ENCODE measurements around the gene PIEZO1.

PIEZO1 gene

DNA sequence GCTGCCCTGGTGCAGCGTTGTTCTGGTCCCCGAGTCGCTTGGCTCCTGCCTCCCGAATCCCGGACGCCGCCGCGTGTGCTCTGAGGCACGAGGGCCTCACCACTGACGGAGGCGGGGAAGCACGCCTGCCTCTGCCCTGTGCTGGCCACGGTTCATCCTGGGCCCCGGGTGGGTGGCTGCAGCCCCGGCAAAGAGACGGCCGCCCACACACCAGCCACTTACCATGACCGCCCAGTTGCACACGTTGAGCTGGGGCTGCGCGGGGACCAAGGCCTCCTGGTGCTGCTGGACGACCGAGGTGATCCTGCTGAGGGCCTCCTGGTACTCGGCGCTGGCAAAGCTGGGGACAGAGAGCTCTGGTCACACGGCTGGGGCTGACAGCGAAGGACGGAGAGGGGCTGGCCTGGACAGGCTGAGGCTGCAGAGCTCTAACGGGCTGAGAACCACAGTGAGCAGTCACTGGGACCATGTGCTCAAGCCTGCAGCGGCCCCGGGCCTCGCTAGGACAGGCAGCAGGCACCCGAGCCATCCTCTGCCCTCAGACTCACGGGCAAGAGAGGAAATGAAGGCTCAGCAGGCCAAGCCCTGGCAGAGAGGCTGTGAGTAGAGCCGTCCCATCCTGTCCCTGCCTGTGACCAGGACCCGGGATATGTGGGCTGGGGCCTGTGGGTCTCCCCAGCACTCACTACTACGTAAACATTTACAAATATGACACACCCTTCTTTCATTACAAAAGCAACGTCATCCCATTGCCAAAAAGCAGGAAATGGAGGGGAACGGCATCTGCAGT lies 33.0 kb upstream of the PIEZO1 start:
- no peak overlapping the region for H3K4me3 ChIP-seq (ENCODE audit: low read length)
- no peak for DNase-seq (ENCODE audit: low read depth, low spot score)

DNA sequence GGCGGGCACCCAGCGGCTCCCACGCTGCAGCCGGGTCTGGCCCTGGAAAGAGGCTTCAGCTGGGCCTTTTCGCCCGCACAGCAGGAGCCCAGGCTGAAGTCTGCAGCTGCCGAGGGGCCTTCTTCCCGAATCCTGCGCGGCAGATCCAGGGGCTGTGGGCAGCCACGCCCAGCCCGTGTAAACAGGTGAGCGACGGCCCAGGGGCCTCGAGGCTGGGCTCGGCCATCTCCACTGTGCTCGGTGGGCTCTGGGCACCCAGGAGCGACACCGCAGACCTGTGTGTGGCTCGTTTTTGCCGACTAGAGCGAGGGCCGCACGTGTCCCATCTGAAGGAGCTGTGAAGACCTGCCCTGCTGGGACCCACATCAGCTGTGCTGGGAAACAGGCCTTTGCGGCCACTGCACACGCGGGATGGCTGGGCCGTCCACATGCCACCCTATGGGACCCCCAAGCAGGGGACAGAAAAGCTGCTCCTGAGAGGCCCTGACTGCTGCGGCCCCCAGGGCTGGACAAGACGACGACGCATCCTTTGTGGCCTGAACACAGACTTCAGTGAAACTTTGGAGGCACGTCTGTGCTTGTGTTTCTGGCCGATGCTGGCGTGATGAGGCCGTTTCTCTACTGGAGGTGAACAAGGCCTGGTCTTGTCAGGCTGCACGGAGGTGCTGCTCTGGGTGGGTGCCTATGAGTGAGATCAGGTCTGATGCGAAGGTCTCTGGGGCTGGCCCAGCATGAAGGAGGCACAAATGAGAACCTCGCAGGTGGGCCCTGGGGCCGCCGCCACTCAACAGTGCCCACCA lies 31.9 kb upstream of the PIEZO1 start:
- no peak for DNase-seq (ENCODE audit: low read depth, low spot score)
- no peak overlapping the region for H3K4me3 ChIP-seq (ENCODE audit: low read length)

DNA sequence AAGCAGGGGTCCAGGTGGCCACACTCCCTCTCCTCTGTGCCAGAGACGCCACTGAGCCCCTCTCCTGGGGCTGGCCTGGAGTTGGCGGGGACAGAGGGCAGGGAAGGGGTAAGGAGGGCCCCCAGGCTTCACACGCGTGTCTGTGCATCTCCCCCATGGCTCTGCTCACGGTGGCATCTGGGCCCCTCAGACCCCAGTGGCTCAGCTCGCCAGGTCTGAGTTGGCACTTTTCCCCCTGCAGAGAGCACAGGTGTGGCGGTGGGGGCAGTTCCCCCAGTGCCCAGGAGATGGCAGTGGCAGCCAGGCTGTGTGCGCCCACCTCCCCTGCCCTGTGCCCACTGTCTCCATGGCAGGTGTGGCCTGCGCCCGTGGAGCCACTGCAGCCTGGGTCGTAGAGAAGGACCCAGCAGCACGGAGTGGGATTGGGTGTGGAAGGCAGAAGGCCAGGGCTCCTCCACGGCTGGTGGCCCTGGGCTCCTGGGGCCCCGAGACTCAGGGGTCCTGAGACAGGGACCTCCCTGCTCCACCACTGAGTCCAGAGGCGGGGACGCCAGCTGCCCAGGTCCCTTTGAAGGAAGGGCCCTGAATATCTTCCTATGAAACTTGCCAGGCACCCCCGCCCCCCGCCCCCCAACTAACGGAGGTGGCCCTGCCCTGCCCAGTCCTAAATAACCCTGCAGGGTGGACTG lies 31.0 kb upstream of the PIEZO1 start:
- H3K4me3 ChIP-seq (ENCODE audit: low read length): no peak overlapping the region
- DNase-seq (ENCODE audit: low read depth, low spot score): peak; percentile 28

DNA sequence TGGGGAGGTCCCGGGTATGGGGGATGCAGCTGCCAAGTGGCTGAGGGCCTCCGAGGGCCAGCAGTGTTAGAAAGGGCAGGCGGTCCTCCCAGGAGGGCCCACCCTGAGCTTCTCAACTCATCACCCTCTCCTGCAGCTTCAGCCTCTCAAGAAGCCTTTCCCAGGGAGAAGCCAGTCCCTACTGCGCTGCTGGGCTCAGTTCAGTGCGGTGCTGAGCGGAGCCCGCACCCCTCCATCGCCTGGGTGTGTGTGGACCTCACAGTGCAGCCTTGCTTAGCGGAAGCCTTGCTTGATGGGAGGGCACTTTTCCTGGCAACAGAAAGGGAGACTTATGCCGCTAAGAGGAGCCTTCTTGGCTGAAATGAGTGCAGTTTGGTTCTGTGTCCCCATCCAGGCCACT lies 30.2 kb upstream of the PIEZO1 start:
- no peak for DNase-seq (ENCODE audit: low read depth, low spot score)
- H3K4me3 ChIP-seq (ENCODE audit: low read length): no peak overlapping the region

DNA sequence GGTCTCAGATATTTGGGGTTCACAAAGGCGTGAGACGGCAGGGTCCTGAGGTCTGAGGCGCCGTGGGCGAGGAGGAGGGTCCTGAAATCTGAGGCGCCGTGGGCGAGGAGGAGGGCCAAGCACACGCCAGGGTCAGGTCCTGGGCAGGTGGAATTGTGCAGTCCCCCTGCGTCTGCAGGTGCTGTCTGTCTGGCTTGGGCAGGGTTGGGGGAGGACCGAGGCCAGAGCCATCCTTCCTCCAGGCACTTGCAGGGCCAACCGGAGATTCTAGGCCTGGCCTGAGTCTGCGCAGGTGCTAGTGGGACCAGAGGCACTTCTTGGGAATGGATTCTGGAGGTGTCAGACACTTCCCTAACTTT lies 29.1 kb upstream of the PIEZO1 start:
- DNase-seq (ENCODE audit: low read depth, low spot score): no peak
- no peak overlapping the region for H3K4me3 ChIP-seq (ENCODE audit: low read length)

DNA sequence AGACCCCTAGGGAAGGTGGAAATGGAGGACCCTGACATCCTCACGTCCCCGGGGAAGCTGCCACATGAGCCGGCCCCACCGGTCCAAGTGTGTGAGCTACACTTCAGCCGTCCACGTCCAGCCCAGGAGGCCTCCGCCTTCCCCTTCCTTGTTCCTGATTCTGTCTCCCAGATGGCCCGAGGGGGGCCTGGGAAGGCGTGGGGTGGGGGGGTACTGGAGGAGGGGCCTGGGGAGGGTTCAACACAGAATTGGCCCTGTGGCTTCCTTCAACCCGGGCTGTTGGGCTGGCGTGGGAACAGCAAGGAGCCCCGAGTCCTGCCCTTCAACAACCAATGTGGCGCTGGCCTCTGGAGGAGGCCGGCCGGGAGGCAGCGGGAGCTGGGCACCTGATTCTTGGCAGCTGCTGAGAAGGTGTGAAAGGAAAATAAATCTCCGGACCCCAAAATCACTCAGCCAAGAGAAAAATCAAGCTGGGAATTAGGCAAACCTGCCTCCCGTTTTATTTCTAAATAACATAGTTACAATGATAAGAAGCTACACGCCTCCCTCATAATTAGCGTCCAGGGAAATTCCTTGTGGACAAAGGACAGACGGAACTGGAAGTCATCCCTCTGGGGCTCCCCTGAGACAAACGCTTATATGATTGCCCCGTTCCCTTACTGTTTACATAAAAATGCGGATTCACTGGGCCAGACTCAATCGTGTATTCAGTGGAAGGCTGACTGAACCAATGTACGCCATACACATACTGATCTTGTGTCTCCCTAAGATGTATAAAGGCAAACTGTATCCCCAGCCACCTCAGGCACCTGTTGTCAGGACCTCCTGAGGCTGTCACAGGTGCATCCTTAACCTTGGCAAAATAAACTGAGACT lies 28.5 kb upstream of the PIEZO1 start:
- DNase-seq (ENCODE audit: low read depth, low spot score): no peak
- no peak overlapping the region for H3K4me3 ChIP-seq (ENCODE audit: low read length)

DNA sequence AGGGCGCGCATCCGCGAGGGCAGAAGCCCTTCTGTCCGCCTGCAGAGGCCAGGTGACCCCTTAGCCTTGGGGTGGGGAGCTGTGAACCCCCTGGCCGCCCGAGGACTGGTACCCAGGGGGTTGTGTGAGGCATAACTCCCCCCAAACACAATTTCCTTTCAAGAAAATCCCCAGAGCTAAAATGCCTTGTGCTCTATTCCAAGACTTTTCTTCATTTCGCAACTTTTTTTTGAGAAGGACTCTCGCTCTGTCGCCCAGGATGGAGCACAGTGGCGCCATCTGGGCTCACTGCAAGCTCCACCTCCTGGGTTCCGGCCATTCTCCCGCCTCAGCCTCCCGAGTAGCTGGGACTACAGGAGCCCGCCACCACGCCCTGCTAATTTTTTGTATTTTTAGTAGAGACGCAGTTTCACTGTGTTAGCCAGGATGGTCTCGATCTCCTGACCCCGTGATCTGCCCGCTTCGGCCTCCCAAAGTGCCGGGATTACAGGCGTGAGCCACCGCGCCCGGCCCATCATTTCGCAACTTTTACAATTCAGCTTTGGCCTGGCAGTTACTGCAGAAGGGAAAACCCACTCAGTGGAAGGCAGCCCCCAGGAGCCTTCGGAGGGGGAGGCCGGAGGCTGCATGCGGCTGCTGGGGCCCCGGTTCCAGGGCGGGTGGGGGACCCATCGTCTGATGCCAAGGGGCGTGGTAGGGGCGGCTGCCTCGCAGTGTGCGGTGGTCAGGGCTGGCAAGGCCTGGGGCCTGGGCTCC lies 27.7 kb upstream of the PIEZO1 start:
- DNase-seq (ENCODE audit: low read depth, low spot score): no peak
- peak overlapping the region; percentile 85 for H3K4me3 ChIP-seq (ENCODE audit: low read length)

DNA sequence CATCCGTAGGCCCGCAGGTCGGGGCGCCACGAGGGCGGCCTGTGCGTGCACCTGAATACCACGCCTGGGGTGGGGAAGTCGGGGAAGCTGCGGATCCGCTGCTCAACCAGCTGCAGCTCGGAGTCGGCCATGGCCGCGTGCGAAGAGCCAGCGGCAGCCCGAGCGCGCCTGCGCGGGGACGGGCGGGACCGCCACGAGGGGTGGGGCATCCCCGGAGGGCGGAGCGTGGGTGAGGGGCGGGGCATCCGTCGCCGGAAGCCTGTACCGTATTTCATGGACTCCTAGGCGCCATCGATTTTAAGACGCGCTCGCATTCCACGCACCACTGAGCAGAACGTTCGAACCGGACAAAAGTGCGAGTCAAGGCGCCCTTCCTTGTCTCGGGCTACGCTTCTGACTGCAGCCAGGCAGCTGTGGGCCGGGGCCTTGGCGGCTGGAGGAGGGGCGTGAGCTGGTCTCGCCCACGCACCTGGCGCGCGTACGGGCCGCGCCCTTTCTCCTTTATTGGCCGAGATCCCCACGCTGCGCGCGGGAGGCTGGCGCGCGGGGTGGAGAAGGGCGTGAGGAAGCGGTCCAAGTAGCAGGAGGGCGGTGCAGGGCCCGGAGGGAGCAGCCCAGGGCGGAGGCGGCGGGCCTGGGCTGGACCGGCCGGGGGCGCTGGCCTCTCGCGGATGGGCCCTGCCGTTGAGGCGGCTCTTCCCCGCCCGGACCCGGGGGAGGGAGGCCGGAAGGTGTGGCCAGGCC lies 26.9 kb upstream of the PIEZO1 start, which contains the start of gene APRT:
Gene APRT, minus strand, starts transcription at position 160 of the 744 bp plus-strand sequence. Its CDS starts 29 bp downstream, at position 131.
- H3K4me3 ChIP-seq (ENCODE audit: low read length): peak within 1 kb of the TSS; percentile 85

DNA sequence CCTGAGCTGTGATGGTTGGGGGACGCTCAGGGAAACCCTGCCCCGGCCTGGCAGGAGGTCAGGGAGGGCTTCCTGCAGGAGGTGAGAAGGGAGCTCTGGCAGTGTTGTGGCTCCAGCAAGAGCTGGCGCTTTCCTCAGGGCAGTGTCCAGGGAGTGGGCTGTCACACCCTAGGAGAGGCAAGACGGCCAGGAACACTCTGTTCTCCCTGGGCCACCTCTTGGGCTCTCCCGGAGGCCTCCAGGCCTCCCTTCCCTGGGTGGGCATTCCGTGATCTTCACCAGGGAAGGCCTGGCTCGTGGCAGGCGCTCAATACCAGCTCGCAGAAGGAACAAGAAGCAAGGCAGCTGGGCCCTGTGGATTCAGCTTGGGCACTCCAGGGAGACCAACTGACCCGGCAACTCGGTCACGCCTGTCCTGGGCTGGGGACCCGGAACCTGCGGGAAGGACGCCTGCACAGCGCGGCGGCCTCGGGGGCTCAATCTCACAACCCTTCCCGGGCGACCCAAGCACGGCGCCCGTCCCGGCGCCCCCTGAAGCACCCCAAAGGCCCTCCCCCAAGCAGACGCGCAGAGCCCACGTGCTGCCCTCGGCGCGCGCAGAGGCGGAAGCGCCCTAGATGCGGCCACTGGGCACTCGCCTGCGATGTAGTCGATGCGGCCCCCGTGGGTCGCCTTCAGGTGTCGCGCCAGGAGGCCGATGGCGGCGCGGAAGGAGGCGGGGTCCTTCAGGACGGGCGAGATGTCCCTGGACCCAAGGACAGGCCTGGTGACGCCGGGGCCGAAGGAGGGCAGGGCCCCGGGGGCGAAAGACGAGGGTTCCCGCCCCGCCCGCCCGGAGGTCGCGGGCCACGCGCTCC lies 26.1 kb upstream of the PIEZO1 start:
- H3K4me3 ChIP-seq (ENCODE audit: low read length): peak overlapping the region; percentile 85
- peak; percentile 67 for DNase-seq (ENCODE audit: low read depth, low spot score)

More for the DNA sequence above, 26.9 kb upstream of the PIEZO1 start, which contains the start of gene APRT:
- peak; percentile 82 for DNase-seq (ENCODE audit: low read depth, low spot score)

DNA sequence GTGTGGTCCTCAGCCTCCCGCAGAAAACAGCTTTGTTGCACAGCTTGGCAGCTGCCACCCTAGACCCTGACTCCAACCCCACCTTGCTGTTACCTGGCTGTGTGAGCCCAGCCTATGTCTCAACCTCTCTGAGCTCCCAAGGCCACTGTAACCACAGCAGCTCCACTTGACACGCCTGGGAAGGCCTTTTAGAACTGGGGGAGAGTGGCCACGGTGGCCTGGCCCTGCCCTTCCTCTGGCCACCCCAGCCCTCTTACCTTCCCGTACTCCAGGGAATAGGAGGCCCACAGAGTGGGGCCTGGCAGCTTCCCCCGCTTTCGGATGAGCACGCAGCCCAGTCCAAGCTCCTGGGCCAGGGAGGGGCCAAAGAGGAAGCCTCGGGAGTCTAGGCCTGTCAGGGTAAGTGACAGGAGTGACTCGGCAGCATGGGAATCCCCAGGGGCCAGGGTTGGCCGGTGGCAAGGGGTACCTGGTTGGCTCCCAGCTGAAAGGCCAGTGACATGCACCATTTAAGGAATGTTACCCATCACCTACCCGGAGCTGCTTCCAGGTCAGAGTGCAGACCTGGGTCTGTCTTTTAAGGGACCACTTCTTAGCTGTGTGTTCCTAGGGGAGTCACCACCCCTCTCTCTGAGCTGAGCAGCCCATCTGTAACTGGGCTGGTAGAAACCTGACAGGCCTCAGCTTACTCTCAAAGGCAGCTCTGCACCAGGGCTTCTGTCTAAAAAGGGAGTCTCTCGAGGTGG lies 25.3 kb upstream of the PIEZO1 start:
- no peak for DNase-seq (ENCODE audit: low read depth, low spot score)
- H3K4me3 ChIP-seq (ENCODE audit: low read length): peak overlapping the region; percentile 85

DNA sequence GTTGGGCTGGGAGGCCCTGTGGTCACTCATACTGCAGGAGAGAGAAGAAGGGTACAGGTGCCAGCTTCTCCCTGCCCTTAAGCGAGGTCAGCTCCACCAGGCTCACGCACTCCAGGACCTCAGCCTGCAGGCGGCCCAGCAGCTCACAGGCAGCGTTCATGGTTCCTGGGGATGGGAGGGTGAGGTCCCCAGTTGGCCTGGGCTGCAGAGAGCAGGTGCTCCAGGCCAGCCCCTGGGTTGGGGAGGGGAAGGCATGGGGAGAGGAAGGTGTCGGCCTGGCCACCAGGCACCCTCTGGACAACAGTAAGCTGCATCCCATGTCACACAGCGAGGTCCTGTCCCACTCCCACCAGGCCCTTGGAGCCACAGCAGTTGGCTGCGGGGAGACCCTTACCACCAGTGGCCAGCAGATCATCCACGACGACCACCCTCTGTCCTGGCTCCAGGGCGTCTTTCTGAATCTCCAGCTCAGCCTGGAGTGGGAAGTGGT lies 24.7 kb upstream of the PIEZO1 start:
- DNase-seq (ENCODE audit: low read depth, low spot score): no peak
- peak overlapping the region; percentile 85 for H3K4me3 ChIP-seq (ENCODE audit: low read length)

DNA sequence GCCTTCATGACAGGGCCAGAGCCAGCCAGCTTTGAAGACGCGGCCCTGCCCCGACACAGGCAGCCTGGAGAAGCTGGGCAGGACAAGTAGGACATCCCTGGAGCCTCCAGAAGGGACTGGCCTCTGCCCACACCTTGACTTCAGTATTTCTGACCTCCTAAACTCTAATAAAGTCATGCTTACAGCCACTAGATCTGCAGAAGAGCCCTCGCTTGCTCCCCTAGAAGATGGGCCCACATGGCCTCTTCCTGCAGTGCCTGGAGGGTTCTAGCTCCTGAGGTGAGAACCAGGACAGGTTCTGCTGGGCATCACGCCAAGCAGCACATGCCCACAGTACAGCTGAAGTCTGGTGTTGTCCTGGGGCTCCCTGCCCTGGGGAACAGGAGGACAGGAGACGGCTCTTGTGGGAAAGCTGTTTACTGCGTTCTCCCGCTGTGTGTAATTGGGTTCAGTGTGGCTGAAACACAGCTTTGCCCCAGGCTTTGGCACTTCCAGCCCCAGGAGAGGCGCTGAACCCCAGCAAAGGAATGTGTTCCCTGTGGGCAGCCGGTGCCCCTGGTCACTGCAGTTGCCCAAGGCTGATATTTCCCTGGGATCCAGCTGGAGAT lies 24.2 kb upstream of the PIEZO1 start:
- DNase-seq (ENCODE audit: low read depth, low spot score): no peak
- no peak overlapping the region for H3K4me3 ChIP-seq (ENCODE audit: low read length)

DNA sequence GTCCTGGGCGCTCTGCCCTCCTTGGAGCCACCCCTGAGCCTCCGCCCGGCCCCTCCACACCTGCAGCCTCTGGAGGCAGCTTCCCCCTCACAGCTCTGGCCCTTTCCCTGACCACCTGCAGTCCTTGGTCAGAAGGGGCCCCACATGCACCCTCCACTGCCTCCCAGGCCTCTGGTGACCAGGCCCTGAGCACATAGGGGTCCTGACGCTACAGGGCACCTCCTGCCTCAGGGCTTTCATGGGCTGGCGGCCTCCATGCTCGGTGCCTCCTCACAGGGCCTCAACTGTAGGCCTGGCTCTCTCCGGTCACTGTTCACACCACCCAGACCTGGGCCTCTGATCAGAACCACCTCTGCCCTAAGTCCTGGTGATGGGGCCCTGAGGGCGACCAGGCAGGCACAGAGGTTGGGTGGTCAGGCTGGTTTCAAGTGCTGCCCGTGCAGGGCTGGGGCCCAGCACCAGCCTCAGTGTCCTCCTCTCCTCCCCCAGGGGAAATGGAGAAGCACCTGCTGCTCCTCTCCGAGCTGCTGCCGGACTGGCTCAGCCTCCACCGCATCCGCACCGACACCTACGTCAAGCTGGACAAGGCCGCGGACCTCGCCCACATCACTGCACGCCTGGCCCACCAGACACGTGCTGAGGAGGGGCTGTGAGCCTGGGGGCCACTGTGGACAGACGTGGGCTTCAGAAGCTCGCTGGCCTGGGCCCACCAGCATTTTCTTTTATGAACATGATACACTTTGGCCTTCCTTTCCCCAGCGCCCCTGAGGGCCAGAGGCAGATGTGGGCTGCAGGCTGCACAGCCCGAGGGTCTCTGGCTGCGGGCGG lies 22.8 kb upstream of the PIEZO1 start:
- no peak overlapping the region for H3K4me3 ChIP-seq (ENCODE audit: low read length)
- DNase-seq (ENCODE audit: low read depth, low spot score): no peak

DNA sequence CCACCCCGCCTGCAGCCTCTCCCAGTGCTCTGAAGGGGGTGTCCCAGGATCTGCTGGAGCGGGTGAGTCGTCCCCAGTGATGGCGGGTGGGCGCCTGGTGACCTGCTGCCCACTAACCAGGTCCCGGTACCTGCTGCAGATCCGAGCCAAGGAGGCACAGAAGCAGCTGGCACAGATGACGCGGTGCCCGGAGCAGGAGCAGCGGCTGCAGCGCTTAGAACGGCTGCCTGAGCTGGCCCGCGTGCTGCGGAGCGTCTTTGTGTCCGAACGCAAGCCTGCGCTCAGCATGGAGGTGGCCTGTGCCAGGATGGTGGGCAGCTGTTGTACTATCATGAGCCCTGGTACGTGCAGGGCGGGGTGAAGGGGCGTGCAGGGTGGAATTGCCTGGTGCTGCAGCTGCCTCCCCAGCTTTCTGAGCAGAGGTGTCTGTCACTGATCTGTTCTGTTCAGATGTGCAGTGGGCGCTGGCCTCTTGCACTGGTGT lies 22.2 kb upstream of the PIEZO1 start:
- DNase-seq (ENCODE audit: low read depth, low spot score): no peak
- H3K4me3 ChIP-seq (ENCODE audit: low read length): no peak overlapping the region
